Ishikawa (cell line): ENCODE measurements around the gene TXNRD3.

Source experiments
- EP300 ChIP-seq: IDR thresholded peaks from 2 replicates; pipeline ENCODE4 v1.6.1; 2012; ENCODE audit warnings: borderline replicate concordance
- NFIC ChIP-seq: IDR thresholded peaks from 2 replicates; pipeline ENCODE4 v1.6.1; 2012
- TAF1 ChIP-seq: IDR thresholded peaks from 2 replicates; pipeline ENCODE4 v1.6.1; 2012; ENCODE audit warnings: low read depth, mild to moderate bottlenecking
- TF ChIP-seq, protein P1 (sequence below): IDR thresholded peaks from 2 replicates; pipeline ENCODE4 v1.6.1; 2012; ENCODE audit warnings: low read depth, mild to moderate bottlenecking

DNA sequence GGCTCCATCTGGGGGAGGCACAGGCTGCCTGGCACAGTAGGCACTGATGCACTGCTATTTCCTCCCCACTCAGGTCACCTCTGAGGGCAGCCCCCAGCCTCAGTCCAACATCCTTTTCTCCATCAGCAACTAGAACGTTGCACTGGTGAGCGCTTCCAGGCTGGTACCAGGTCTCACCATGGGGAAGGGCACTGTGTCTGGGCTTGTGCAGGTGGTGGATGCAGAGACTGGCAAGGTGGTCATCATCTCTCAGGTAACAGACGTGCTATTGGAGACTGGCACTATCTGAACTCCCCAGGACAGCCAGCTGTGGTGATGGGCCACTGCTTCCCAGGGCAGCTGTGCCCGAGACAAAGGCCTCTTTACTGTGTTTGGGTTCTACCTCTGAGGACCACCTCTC lies 8.3 kb upstream of the TXNRD3 start:
- no peak for TF ChIP-seq TAF1
- TF ChIP-seq, protein P1, sequence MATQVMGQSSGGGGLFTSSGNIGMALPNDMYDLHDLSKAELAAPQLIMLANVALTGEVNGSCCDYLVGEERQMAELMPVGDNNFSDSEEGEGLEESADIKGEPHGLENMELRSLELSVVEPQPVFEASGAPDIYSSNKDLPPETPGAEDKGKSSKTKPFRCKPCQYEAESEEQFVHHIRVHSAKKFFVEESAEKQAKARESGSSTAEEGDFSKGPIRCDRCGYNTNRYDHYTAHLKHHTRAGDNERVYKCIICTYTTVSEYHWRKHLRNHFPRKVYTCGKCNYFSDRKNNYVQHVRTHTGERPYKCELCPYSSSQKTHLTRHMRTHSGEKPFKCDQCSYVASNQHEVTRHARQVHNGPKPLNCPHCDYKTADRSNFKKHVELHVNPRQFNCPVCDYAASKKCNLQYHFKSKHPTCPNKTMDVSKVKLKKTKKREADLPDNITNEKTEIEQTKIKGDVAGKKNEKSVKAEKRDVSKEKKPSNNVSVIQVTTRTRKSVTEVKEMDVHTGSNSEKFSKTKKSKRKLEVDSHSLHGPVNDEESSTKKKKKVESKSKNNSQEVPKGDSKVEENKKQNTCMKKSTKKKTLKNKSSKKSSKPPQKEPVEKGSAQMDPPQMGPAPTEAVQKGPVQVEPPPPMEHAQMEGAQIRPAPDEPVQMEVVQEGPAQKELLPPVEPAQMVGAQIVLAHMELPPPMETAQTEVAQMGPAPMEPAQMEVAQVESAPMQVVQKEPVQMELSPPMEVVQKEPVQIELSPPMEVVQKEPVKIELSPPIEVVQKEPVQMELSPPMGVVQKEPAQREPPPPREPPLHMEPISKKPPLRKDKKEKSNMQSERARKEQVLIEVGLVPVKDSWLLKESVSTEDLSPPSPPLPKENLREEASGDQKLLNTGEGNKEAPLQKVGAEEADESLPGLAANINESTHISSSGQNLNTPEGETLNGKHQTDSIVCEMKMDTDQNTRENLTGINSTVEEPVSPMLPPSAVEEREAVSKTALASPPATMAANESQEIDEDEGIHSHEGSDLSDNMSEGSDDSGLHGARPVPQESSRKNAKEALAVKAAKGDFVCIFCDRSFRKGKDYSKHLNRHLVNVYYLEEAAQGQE, result no peak
- TF ChIP-seq NFIC, result no peak
- no peak for TF ChIP-seq EP300
